ENCODE measurements around the gene RIMS3.

RIMS3 gene

GRCh38 chr1:40606978-40607377 lies 58.5 kb downstream of the RIMS3 start:
- no peak for TF ChIP-seq CTCF (IDR thresholded peaks at IDR 0.05; ENCODE audit: insufficient read depth, low read length, missing control alignments)
- no peak overlapping the region for H3K4me3 ChIP-seq (ENCODE audit: low read depth, low read length)
- no peak for DNase-seq (ENCODE audit: low read depth, low spot score)
- ChIA-PET POLR2A (no interaction called here), CTCF (interaction anchor here (0.6 to 2.5 kb wide), 5 partner anchors 14 to 345 kb away, joined by 3 to 7 read pairs (median 3); no protein-coding TSS in a partner anchor)

GRCh38 chr1:40606194-40606593 lies 59.3 kb downstream of the RIMS3 start:
- ChIA-PET POLR2A (no interaction called here), CTCF (interaction anchor here (0.8 to 1.9 kb wide), 3 partner anchors 12 to 343 kb away, joined by 3 to 4 read pairs (median 3); no protein-coding TSS in a partner anchor)
- DNase-seq (ENCODE audit: low read depth, low spot score) = no peak
- TF ChIP-seq CTCF (IDR thresholded peaks at IDR 0.05; ENCODE audit: insufficient read depth, low read length, missing control alignments) = no peak
- H3K4me3 ChIP-seq (ENCODE audit: low read depth, low read length) = no peak overlapping the region

- no peak for TF ChIP-seq CTCF (IDR thresholded peaks at IDR 0.05; ENCODE audit: insufficient read depth, low read length, missing control alignments)
- no peak for DNase-seq (ENCODE audit: low read depth, low spot score)
- CTCF ChIA-PET = interaction anchor here (1.1 to 1.2 kb wide), 2 partner anchors 19 to 253 kb away, joined by 3 read pairs; no protein-coding TSS in a partner anchor
- no peak overlapping the region for H3K4me3 ChIP-seq (ENCODE audit: low read depth, low read length)
- POLR2A ChIA-PET = no interaction called here
Measured at GRCh38 chr1:40599926-40600325, 65.6 kb downstream of the RIMS3 start.

- ChIA-PET POLR2A (no interaction called here), CTCF (interaction anchor here (0.7 to 1.7 kb wide), 3 partner anchors 15 to 174 kb away, joined by 3 to 7 read pairs (median 4); no protein-coding TSS in a partner anchor)
- H3K4me3 ChIP-seq (ENCODE audit: low read depth, low read length) = no peak overlapping the region
- DNase-seq (ENCODE audit: low read depth, low spot score) = no peak
- no peak for TF ChIP-seq CTCF (IDR thresholded peaks at IDR 0.05; ENCODE audit: insufficient read depth, low read length, missing control alignments)
Measured at GRCh38 chr1:40595623-40596022, 69.9 kb downstream of the RIMS3 start.

GRCh38 chr1:40594187-40594531 lies 71.3 kb downstream of the RIMS3 start:
- POLR2A ChIA-PET = no interaction called here
- CTCF ChIA-PET = interaction anchor here (0.8 to 1.7 kb wide), 6 partner anchors 10 to 255 kb away, joined by 3 to 6 read pairs (median 3); no protein-coding TSS in a partner anchor
- no peak for TF ChIP-seq CTCF (IDR thresholded peaks at IDR 0.05; ENCODE audit: insufficient read depth, low read length, missing control alignments)
- DNase-seq (ENCODE audit: low read depth, low spot score) = no peak
- no peak overlapping the region for H3K4me3 ChIP-seq (ENCODE audit: low read depth, low read length)

- ChIA-PET CTCF (interaction anchor here (0.8 to 1.7 kb wide), 7 partner anchors 10 to 256 kb away, joined by 3 to 6 read pairs (median 3); no protein-coding TSS in a partner anchor), POLR2A (no interaction called here)
- DNase-seq (ENCODE audit: low read depth, low spot score) = no peak
- H3K4me3 ChIP-seq (ENCODE audit: low read depth, low read length) = no peak overlapping the region
- no peak for TF ChIP-seq CTCF (IDR thresholded peaks at IDR 0.05; ENCODE audit: insufficient read depth, low read length, missing control alignments)
Measured at GRCh38 chr1:40593449-40594186, 71.9 kb downstream of the RIMS3 start.
